Activated CD4-positive, alpha-beta T cell treated with anti-CD3 and anti-CD28 coated beads for 36 hours (primary cell): ENCODE results near the gene FBXO2. TPM values are rescaled to one million over a fixed set of nuclear protein-coding genes. Genes with fewer than 3 reads are reported as not detected.

Source experiments
- ATAC-seq: fragments of 200-7000 bp; cut with Tn5 transposase; one replicate; pipeline ENCODE4 v1.10.0; 2021; ENCODE audit warnings: mild to moderate bottlenecking, moderate library complexity
- CTCF ChIA-PET: fragments of 350-600 bp; sonication (Branson Sonifier 250); formaldehyde crosslinking; loops from one replicate; lab custom pipeline; 2021; ENCODE audit warnings: antibody characterized with exemption; lab: Charles Lee
- POLR2A ChIA-PET: fragments of 350-600 bp; sonication (Branson Sonifier 250); formaldehyde crosslinking; loops from one replicate; lab custom pipeline; 2021; ENCODE audit warnings: antibody characterized with exemption, inconsistent platforms; lab: Charles Lee
- DNase-seq: peaks from one replicate; pipeline ENCODE4 v3.0.0-alpha.2; 2020
- H3K27ac Mint-ChIP-seq: one replicate; pipeline ENCODE4 v1.8.0; 2021; ENCODE audit warnings: mixed read lengths
- H3K27me3 Mint-ChIP-seq: one replicate; pipeline ENCODE4 v1.8.0; 2021; ENCODE audit warnings: mixed read lengths
- H3K36me3 Mint-ChIP-seq: one replicate; pipeline ENCODE4 v1.8.0; 2021; ENCODE audit warnings: low read depth, mixed read lengths
- H3K4me1 Mint-ChIP-seq: one replicate; pipeline ENCODE4 v1.8.0; 2021; ENCODE audit warnings: mixed read lengths
- H3K4me3 Mint-ChIP-seq: one replicate; pipeline ENCODE4 v1.8.0; 2021; ENCODE audit warnings: mild to moderate bottlenecking, moderate library complexity, mixed read lengths
- H3K9me3 Mint-ChIP-seq: one replicate; pipeline ENCODE4 v1.8.0; 2021; ENCODE audit warnings: low read depth, mixed read lengths
- intact Hi-C, 2 experiments: fragments of 100-400 bp; cut with DNase I in 1 of 2; cut with micrococcal nuclease in 1 of 2; formaldehyde crosslinking; loops; one replicate each; pipeline versions ENCODE4 v1.14.2 to v1.15.1; 2022 to 2024; cut with DNase I, micrococcal nuclease
- total RNA-seq, 2 experiments: library from RNA; stranded (reverse); gene quantifications; one replicate each; pipeline ENCODE4 v1.2.3, GENCODE V29; 2021

FBXO2 gene
- total RNA-seq, 2 experiments from 2014 or later: 1.6 to 2.1 TPM

GRCh38 chr1:11626551-11626950 is 27.7 kb downstream of the FBXO2 start:
- intact Hi-C loops: no loop called here
- CTCF ChIA-PET: interaction anchor here (1.5 kb wide), 1 partner anchor 15 kb away, joined by 6 read pairs; no protein-coding TSS in a partner anchor
- Mint-ChIP-seq H3K9me3 (no peaks in the 10 kb centered on the region), H3K27me3 (peaks cover 10% of the 10 kb centered on the region), H3K36me3 (no peaks in the 10 kb centered on the region), H3K27ac (no peak overlapping the region), H3K4me3 (no peak overlapping the region), H3K4me1 (no peaks in the 10 kb centered on the region)
- DNase-seq: no peak
- POLR2A ChIA-PET: interaction anchor here (0.7 kb wide), 1 partner anchor 897 kb away, joined by 8 read pairs; no protein-coding TSS in a partner anchor
- no peak for ATAC-seq

GRCh38 chr1:11623702-11624101 is 30.5 kb downstream of the FBXO2 start:
- no peaks in the 10 kb centered on the region for H3K36me3 Mint-ChIP-seq
- no peaks in the 10 kb centered on the region for H3K4me1 Mint-ChIP-seq
- ATAC-seq: no peak
- no peak for DNase-seq
- peaks cover 7% of the 10 kb centered on the region for H3K27me3 Mint-ChIP-seq
- H3K9me3 Mint-ChIP-seq: no peaks in the 10 kb centered on the region
- intact Hi-C loops: no loop called here
- ChIA-PET CTCF (no interaction called here), POLR2A (no interaction called here)
- H3K4me3 Mint-ChIP-seq: no peak overlapping the region
- H3K27ac Mint-ChIP-seq: no peak overlapping the region

- Mint-ChIP-seq H3K36me3 (no peaks in the 10 kb centered on the region), H3K27ac (no peak overlapping the region), H3K9me3 (no peaks in the 10 kb centered on the region), H3K4me1 (no peaks in the 10 kb centered on the region), H3K27me3 (peaks cover 7% of the 10 kb centered on the region), H3K4me3 (no peak overlapping the region)
- no peak for DNase-seq
- ATAC-seq: no peak
- CTCF ChIA-PET: no interaction called here
- intact Hi-C loops: no loop called here
- POLR2A ChIA-PET: no interaction called here
Observed at GRCh38 chr1:11622398-11622797, 31.8 kb downstream of the FBXO2 start.

GRCh38 chr1:11620924-11621323 is 33.3 kb downstream of the FBXO2 start:
- H3K4me1 Mint-ChIP-seq: no peaks in the 10 kb centered on the region
- intact Hi-C loops: no loop called here

GRCh38 chr1:11620405-11620804 is 33.8 kb downstream of the FBXO2 start:
- ChIA-PET POLR2A (no interaction called here), CTCF (no interaction called here)
- Mint-ChIP-seq H3K36me3 (no peaks in the 10 kb centered on the region), H3K4me3 (no peak overlapping the region), H3K4me1 (no peaks in the 10 kb centered on the region), H3K9me3 (no peaks in the 10 kb centered on the region), H3K27me3 (peaks cover 2% of the 10 kb centered on the region), H3K27ac (no peak overlapping the region)
- intact Hi-C loops: no loop called here
- no peak for DNase-seq
- ATAC-seq: no peak

More at GRCh38 chr1:11620924-11621323, 33.3 kb downstream of the FBXO2 start:
- ATAC-seq (no peak), DNase-seq (no peak)
- ChIA-PET CTCF (no interaction called here), POLR2A (no interaction called here)
- H3K36me3 Mint-ChIP-seq: no peaks in the 10 kb centered on the region
- peaks cover 4% of the 10 kb centered on the region for H3K27me3 Mint-ChIP-seq
- no peaks in the 10 kb centered on the region for H3K9me3 Mint-ChIP-seq
- H3K4me3 Mint-ChIP-seq: no peak overlapping the region
- H3K27ac Mint-ChIP-seq: no peak overlapping the region

GRCh38 chr1:11617741-11618140 is 36.5 kb downstream of the FBXO2 start:
- no peaks in the 10 kb centered on the region for H3K36me3 Mint-ChIP-seq
- no peaks in the 10 kb centered on the region for H3K4me1 Mint-ChIP-seq

GRCh38 chr1:11617314-11617713 is 36.9 kb downstream of the FBXO2 start:
- POLR2A ChIA-PET: no interaction called here
- Mint-ChIP-seq H3K36me3 (no peaks in the 10 kb centered on the region), H3K27me3 (peaks cover 3% of the 10 kb centered on the region), H3K27ac (no peak overlapping the region), H3K9me3 (no peaks in the 10 kb centered on the region), H3K4me1 (no peaks in the 10 kb centered on the region), H3K4me3 (no peak overlapping the region)
- ATAC-seq: no peak
- no peak for DNase-seq
- CTCF ChIA-PET: interaction anchor here (0.7 to 1.1 kb wide), 3 partner anchors 15 to 579 kb away, joined by 3 read pairs; no protein-coding TSS in a partner anchor
- intact Hi-C loops: no loop called here

More at GRCh38 chr1:11617741-11618140, 36.5 kb downstream of the FBXO2 start:
- POLR2A ChIA-PET: no interaction called here
- no peak overlapping the region for H3K27ac Mint-ChIP-seq
- peaks cover 3% of the 10 kb centered on the region for H3K27me3 Mint-ChIP-seq
- no peak overlapping the region for H3K4me3 Mint-ChIP-seq
- intact Hi-C loops: no loop called here
- CTCF ChIA-PET: interaction anchor here (0.7 to 1.1 kb wide), 3 partner anchors 15 to 580 kb away, joined by 3 read pairs; no protein-coding TSS in a partner anchor
- no peaks in the 10 kb centered on the region for H3K9me3 Mint-ChIP-seq
- no peak for DNase-seq
- no peak for ATAC-seq

- no peak for ATAC-seq
- no peaks in the 10 kb centered on the region for H3K9me3 Mint-ChIP-seq
- peaks cover 3% of the 10 kb centered on the region for H3K27me3 Mint-ChIP-seq
- CTCF ChIA-PET: interaction anchor here (0.6 to 0.7 kb wide), 3 partner anchors 38 to 579 kb away, joined by 3 to 5 read pairs (median 3); no protein-coding TSS in a partner anchor
- no peaks in the 10 kb centered on the region for H3K4me1 Mint-ChIP-seq
- POLR2A ChIA-PET: no interaction called here
- no peak overlapping the region for H3K27ac Mint-ChIP-seq
- DNase-seq: no peak
- H3K4me3 Mint-ChIP-seq: no peak overlapping the region
- intact Hi-C loops: no loop called here
- no peaks in the 10 kb centered on the region for H3K36me3 Mint-ChIP-seq
Observed at GRCh38 chr1:11616766-11617165, 37.5 kb downstream of the FBXO2 start.

GRCh38 chr1:11615090-11615489 is 39.1 kb downstream of the FBXO2 start:
- Mint-ChIP-seq H3K27ac (no peak overlapping the region), H3K4me3 (no peak overlapping the region), H3K4me1 (no peaks in the 10 kb centered on the region), H3K36me3 (no peaks in the 10 kb centered on the region), H3K9me3 (no peaks in the 10 kb centered on the region), H3K27me3 (peaks cover 3% of the 10 kb centered on the region)
- POLR2A ChIA-PET: no interaction called here
- intact Hi-C loops: no loop called here
- no peak for DNase-seq
- CTCF ChIA-PET: no interaction called here
- ATAC-seq: no peak

GRCh38 chr1:11613347-11613746 is 40.9 kb downstream of the FBXO2 start:
- Mint-ChIP-seq H3K4me1 (no peaks in the 10 kb centered on the region), H3K27me3 (peaks cover 3% of the 10 kb centered on the region), H3K9me3 (no peaks in the 10 kb centered on the region), H3K27ac (no peak overlapping the region), H3K4me3 (no peak overlapping the region), H3K36me3 (no peaks in the 10 kb centered on the region)
- ChIA-PET POLR2A (no interaction called here), CTCF (interaction anchor here (0.6 kb wide), 2 partner anchors 32 to 51 kb away, joined by 3 to 5 read pairs; partner anchors contain the start of gene FBXO6)
- DNase-seq (no peak), ATAC-seq (no peak)
- intact Hi-C loops: no loop called here

GRCh38 chr1:11611638-11612327 is 42.4 kb downstream of the FBXO2 start:
- ATAC-seq: no peak
- POLR2A ChIA-PET: interaction anchor here (0.6 kb wide), 1 partner anchor 421 kb away, joined by 3 read pairs; no protein-coding TSS in a partner anchor
- Mint-ChIP-seq H3K36me3 (no peaks in the 10 kb centered on the region), H3K27me3 (peaks cover 3% of the 10 kb centered on the region), H3K4me1 (no peaks in the 10 kb centered on the region), H3K4me3 (no peak overlapping the region), H3K9me3 (peaks cover 2% of the 10 kb centered on the region), H3K27ac (no peak overlapping the region)
- intact Hi-C loops: no loop called here
- DNase-seq: no peak
- CTCF ChIA-PET: interaction anchor here (0.6 to 1.4 kb wide), 5 partner anchors 18 to 134 kb away, joined by 3 to 4 read pairs (median 3); partner anchors contain the start of gene DISP3
